ENCODE results near the gene ADCY1. TPM values are rescaled to one million over a fixed set of nuclear protein-coding genes. Genes with fewer than 3 reads are reported as not detected.
"Not testable (repeated sequence)": the region's sequence is repeated elsewhere in the genome, so short reads cannot be mapped to it uniquely, and the experiment has no call there.

The ADCY1 gene
- polyA plus RNA-seq, 1 experiment, result 0.15 TPM

DNA sequence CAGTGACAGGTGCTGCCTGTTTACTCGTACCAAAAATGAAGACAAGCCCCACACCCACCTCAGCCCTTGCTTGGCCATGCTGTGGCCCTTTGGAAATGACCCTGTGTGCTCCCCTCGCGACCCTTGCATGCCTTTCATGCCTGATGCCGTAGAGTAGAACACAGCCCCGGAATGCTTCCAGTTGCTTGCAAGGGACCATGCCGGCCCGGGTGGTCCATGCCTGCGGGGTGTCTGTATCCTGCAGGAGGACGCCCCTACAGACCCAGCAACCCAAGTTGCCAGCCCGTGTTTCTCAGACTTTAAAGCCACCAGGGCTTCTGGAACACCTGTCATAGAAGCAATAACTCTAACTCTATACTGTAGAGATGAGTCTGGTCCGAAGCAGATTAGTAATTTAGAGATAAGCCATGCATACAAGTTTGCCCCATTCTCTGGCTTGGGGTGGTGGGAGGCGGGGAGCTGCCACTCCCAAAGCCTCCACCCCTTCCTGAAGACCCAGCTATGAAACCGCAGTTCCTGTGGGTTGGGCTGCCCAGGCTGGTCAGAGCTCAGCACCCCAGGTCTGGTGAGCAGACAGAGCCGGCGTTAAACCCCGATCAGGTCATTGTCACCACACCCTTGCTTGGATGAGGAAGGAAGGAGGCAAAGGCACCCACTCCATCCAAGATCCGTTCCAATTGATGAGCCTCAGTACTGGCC, 143.5 kb downstream of the ADCY1 start:
- DNase-seq (ENCODE audit: low read depth, low spot score), result no peak
- peaks cover 15% of the 10 kb centered on the region for H3K27me3 ChIP-seq (ENCODE audit: control insufficient read depth, insufficient read depth, low read length)
- H3K27ac ChIP-seq (ENCODE audit: low read depth, low read length), result no peak overlapping the region
- ChIA-PET CTCF (no interaction called here), POLR2A (no interaction called here)
- TF ChIP-seq, protein P1, sequence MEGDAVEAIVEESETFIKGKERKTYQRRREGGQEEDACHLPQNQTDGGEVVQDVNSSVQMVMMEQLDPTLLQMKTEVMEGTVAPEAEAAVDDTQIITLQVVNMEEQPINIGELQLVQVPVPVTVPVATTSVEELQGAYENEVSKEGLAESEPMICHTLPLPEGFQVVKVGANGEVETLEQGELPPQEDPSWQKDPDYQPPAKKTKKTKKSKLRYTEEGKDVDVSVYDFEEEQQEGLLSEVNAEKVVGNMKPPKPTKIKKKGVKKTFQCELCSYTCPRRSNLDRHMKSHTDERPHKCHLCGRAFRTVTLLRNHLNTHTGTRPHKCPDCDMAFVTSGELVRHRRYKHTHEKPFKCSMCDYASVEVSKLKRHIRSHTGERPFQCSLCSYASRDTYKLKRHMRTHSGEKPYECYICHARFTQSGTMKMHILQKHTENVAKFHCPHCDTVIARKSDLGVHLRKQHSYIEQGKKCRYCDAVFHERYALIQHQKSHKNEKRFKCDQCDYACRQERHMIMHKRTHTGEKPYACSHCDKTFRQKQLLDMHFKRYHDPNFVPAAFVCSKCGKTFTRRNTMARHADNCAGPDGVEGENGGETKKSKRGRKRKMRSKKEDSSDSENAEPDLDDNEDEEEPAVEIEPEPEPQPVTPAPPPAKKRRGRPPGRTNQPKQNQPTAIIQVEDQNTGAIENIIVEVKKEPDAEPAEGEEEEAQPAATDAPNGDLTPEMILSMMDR (IDR thresholded peaks at IDR 0.05; ENCODE audit: low read depth, low read length), result no peak
- no peaks in the 10 kb centered on the region; the same call in 1 of the 2 replicates for H3K9me3 ChIP-seq (ENCODE audit: control insufficient read depth, insufficient read depth, low read length)
- no peak overlapping the region for H3K4me3 ChIP-seq (ENCODE audit: low read depth, low read length)

DNA sequence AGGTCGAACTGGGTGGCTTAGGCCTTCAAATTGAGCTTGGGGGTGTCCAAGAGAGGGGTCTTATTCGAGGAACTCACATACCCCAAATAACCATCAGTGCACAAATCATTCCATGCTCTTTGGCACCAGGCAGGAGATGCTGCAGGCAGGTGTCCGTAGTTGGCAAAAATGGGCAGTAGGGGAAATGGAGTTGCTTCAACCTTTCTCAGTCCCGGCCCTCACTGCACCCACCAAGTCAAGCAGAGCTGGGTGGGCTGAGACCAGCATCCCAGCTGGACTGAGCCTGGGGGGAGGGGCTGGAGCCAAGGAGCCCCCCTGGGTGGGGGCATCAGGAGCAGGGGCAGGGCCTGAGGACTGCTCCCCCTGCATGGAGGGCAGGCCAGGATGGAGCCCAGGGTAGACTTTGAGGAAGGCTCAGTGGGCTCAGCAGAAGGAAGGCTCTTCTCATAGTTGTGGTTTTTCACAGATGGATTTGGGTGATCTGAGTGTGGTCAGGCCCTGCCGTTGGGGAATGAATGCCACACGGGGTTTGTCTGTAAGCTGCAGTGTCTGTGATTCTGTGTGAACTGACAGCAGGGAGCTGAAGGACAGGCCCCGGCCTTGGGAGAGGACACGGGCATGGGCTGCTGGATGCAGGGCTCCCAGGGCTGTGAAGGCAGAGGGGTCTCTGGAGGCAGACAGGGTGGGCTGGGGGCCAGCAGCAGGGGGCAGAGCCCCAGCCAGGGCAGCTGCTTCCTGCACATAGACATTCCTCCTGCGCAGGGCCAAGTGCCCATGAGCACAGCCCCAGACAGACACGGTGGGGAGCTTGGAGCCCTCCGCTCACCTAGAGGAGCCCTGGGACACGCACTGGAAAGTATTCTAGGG, 144.5 kb downstream of the ADCY1 start:
- POLR2A ChIA-PET, result no interaction called here

DNA sequence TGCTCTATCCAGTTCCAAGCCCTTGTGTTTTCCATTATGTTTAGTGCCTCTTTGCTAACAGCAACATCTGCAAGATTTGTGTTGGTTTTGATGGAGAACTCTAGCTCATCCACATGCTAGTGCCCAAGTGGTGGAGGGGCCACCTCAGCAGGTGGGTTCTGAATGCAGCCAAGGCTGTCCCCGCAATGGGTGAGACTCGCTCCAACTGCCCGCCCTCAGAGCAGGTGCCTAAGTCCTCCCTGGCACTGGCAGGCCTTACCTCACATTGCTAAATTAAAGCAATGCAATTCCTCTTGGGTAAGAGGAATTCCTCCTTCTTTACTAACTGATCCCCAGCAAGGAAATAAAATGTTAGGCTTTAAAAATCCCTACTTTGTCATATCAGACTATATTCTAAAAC, 146.8 kb downstream of the ADCY1 start:
- no peaks in the 10 kb centered on the region; the same call in 1 of the 2 replicates for H3K9me3 ChIP-seq (ENCODE audit: control insufficient read depth, insufficient read depth, low read length)
- CTCF ChIA-PET, result no interaction called here
- TF ChIP-seq, protein P1 (IDR thresholded peaks at IDR 0.05; ENCODE audit: low read depth, low read length), result no peak

More for the DNA sequence above, 144.5 kb downstream of the ADCY1 start:
- TF ChIP-seq, protein P1 (IDR thresholded peaks at IDR 0.05; ENCODE audit: low read depth, low read length), result no peak
- Histone ChIP-seq H3K9me3 (ENCODE audit: control insufficient read depth, insufficient read depth, low read length) (no peaks in the 10 kb centered on the region; the same call in 1 of the 2 replicates), H3K27ac (ENCODE audit: low read depth, low read length) (no peak overlapping the region), H3K4me3 (ENCODE audit: low read depth, low read length) (no peak overlapping the region), H3K27me3 (ENCODE audit: control insufficient read depth, insufficient read depth, low read length) (peaks cover 14% of the 10 kb centered on the region)
- CTCF ChIA-PET, result no interaction called here
- no peak for DNase-seq (ENCODE audit: low read depth, low spot score)

DNA sequence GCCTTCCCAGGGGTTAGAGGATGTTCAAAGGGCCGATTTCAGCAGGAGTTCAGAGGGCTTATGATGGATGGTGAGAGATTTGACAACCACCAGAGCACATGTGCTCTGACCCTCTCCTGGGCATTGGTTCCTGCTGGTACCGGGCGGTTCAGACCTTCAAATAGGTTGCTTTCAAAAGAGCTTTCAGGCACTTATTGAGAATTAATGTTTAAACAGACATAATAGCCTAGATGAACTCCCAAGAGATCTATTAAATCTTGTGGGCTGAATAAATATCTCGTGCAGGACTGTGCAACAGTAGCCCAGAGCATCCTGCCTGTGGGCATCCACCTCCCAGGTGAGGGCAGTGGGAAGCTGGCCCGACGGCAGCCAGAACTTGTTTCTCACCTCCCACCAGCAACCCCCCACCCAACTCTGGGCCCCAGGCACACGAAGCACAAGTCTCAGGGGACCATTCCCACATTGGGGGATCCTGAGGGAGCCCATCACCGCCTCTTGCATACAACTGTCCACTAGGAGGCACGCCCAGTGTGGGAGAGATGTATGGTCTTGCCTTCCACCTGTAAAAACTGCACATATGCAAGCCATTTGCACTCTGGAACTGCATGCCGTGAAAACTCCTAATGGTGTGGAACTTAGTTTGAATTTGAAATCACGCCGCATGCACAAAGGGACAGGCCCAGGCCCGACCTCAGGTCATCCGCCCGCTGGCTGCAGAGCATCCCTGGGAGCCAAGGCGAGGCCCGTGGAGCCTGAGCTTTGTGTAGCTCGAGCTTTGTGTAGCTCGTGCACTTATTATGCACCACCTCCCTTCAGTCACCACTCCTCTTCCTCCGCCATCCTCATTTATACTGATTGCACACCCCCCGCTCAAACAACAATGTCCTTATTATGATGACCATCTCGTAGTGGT, 147.8 kb downstream of the ADCY1 start:
- no peak overlapping the region for H3K27ac ChIP-seq (ENCODE audit: low read depth, low read length)
- POLR2A ChIA-PET, result no interaction called here
- H3K9me3 ChIP-seq (ENCODE audit: control insufficient read depth, insufficient read depth, low read length), result peaks cover 4% of the 10 kb centered on the region; the same call in 1 of the 2 replicates
- no peak for DNase-seq (ENCODE audit: low read depth, low spot score)
- peaks cover 2% of the 10 kb centered on the region for H3K27me3 ChIP-seq (ENCODE audit: control insufficient read depth, insufficient read depth, low read length)
- TF ChIP-seq, protein P1 (IDR thresholded peaks at IDR 0.05; ENCODE audit: low read depth, low read length), result no peak
- CTCF ChIA-PET, result no interaction called here
- H3K4me3 ChIP-seq (ENCODE audit: low read depth, low read length), result no peak overlapping the region

More for the DNA sequence above, 146.8 kb downstream of the ADCY1 start:
- POLR2A ChIA-PET, result no interaction called here
- peaks cover 4% of the 10 kb centered on the region for H3K27me3 ChIP-seq (ENCODE audit: control insufficient read depth, insufficient read depth, low read length)
- DNase-seq (ENCODE audit: low read depth, low spot score), result no peak
- no peak overlapping the region for H3K27ac ChIP-seq (ENCODE audit: low read depth, low read length)
- no peak overlapping the region for H3K4me3 ChIP-seq (ENCODE audit: low read depth, low read length)

DNA sequence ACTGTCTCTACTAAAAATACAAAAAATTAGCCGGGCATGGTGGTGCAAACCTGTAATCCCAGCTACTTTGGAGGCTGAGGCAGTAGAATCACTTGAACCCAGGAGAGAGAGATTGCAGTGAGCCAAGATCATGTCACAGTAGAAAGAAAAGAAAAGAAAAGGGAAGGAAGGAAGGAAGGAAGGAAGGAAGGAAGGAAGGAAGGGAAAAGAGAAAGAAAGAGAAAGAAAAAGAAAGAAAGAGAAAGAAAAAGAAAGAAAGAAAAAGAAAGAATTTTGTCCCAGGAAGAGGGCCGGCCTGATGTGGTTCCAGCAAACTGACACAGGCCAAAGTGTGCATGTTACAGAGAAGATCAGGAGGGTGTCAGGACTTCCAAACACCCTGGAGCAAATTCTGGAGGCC, 151.1 kb downstream of the ADCY1 start:
- POLR2A ChIA-PET; H3K4me3 ChIP-seq (ENCODE audit: low read depth, low read length); DNase-seq (ENCODE audit: low read depth, low spot score); H3K27ac ChIP-seq (ENCODE audit: low read depth, low read length); H3K9me3 ChIP-seq (ENCODE audit: control insufficient read depth, insufficient read depth, low read length); CTCF ChIA-PET; H3K27me3 ChIP-seq (ENCODE audit: control insufficient read depth, insufficient read depth, low read length): not testable (repeated sequence)

Measured in AG04450 (cell line).